H1 (cell line): ENCODE data around the gene PHC3. TPM values are rescaled to one million over a fixed set of nuclear protein-coding genes. Genes with fewer than 3 reads are reported as not detected.

ENCODE experiments used
- CTCF ChIA-PET: fragments of 300-600 bp; sonication (Branson Sonifier 250); formaldehyde crosslinking; loops from one replicate; lab custom pipeline; 2021; ENCODE audit not compliant: partially characterized antibody; lab: Charles Lee
- POLR2A ChIA-PET: fragments of 300-600 bp; sonication (Branson Sonifier 250); formaldehyde crosslinking; loops from one replicate; lab custom pipeline; 2021; ENCODE audit warnings: inconsistent platforms; ENCODE audit not compliant: partially characterized antibody; lab: Charles Lee
- DNase-seq, 2 experiments: peaks; one replicate each; pipeline versions ENCODE4 v3.0.0 to v3.0.0-alpha.2; 2010 to 2022; ENCODE audit warnings: low spot score in 2 of 2, low read depth in 1 of 2, mixed read lengths in 1 of 2
- FAIRE-seq: peaks from 2 replicates; lab custom pipeline; 2011; peaks lifted over from hg19 to GRCh38; lab: Jason Lieb, UNC
- H2AFZ ChIP-seq: 2 replicates; pipeline ENCODE4 v1.8.1; 2012; ENCODE audit warnings: low read length, inconsistent platforms
- H2AK5ac ChIP-seq: 2 replicates; pipeline ENCODE4 v1.6.1; 2013; ENCODE audit warnings: low read depth, low read length
- H2BK120ac ChIP-seq: replicated peaks from 2 replicates; pipeline ENCODE3; 2013; ENCODE audit warnings: low read depth, low read length, inconsistent platforms
- H2BK12ac ChIP-seq: 2 replicates; pipeline ENCODE4 v1.6.1; 2013; ENCODE audit warnings: low read depth, low read length
- H2BK15ac ChIP-seq: 2 replicates; pipeline ENCODE4 v1.6.1; 2013; ENCODE audit warnings: low read length
- H2BK20ac ChIP-seq: 2 replicates; pipeline ENCODE4 v1.6.1; 2013; ENCODE audit warnings: low read length
- H2BK5ac ChIP-seq: 2 replicates; pipeline ENCODE4 v1.6.1; 2013; ENCODE audit warnings: low read depth, low read length
- H3K14ac ChIP-seq: 2 replicates; pipeline ENCODE4 v1.6.1; 2013; ENCODE audit warnings: inconsistent platforms; ENCODE audit not compliant: insufficient read length
- H3K18ac ChIP-seq: 2 replicates; pipeline ENCODE4 v1.6.1; 2013; ENCODE audit warnings: low read length; ENCODE audit errors: extremely low read depth
- H3K23ac ChIP-seq: 2 replicates; pipeline ENCODE4 v1.6.1; 2013; ENCODE audit warnings: inconsistent platforms; ENCODE audit not compliant: insufficient read length
- H3K23me2 ChIP-seq: 2 replicates; pipeline ENCODE4 v1.6.1; 2013; ENCODE audit warnings: low read depth, low read length
- H3K27ac ChIP-seq: 2 replicates; pipeline ENCODE4 v1.6.1; 2011; ENCODE audit warnings: low read depth, low read length, inconsistent platforms
- H3K27me3 ChIP-seq, 4 experiments: replicated peaks in 1 of 4; 1 replicate in 1 of 4; 2 replicates in 3 of 4; pipeline versions ENCODE4 v1.6.1 to v1.8.1; 2011 to 2013; ENCODE audit warnings: low read length in 3 of 4, mild to moderate bottlenecking in 3 of 4, inconsistent platforms in 2 of 4, mixed read lengths in 2 of 4, moderate library complexity in 1 of 4; ENCODE audit not compliant: control insufficient read depth in 3 of 4, insufficient read depth in 3 of 4; ENCODE audit errors: extremely low read depth in 1 of 4
- H3K36me3 ChIP-seq, 4 experiments: 2 replicates each; pipeline versions ENCODE4 v1.6.1 to v1.8.1; 2011 to 2013; ENCODE audit warnings: mild to moderate bottlenecking in 4 of 4, low read length in 3 of 4, moderate library complexity in 2 of 4, control low read depth in 1 of 4, inconsistent platforms in 1 of 4; ENCODE audit not compliant: insufficient read depth in 4 of 4, control insufficient read depth in 2 of 4
- H3K4ac ChIP-seq: replicated peaks from 2 replicates; pipeline ENCODE3; 2013; ENCODE audit warnings: low read length, low read depth, mixed read lengths, inconsistent platforms; ENCODE audit not compliant: insufficient read length
- H3K4me1 ChIP-seq, 4 experiments: replicated peaks in 1 of 4; 1 replicate in 1 of 4; 2 replicates in 3 of 4; pipeline versions ENCODE4 v1.6.1 to v1.8.1; 2011 to 2013; ENCODE audit warnings: low read length in 3 of 4, inconsistent platforms in 2 of 4, mixed read lengths in 1 of 4; ENCODE audit not compliant: insufficient read depth in 4 of 4, control insufficient read depth in 3 of 4
- H3K4me2 ChIP-seq, 2 experiments: 2 replicates each; pipeline versions ENCODE4 v1.6.1 to v1.8.1; 2011 to 2013; ENCODE audit warnings: low read depth in 2 of 2, low read length in 2 of 2, control low read depth in 1 of 2, inconsistent platforms in 1 of 2, mild to moderate bottlenecking in 1 of 2; ENCODE audit not compliant: insufficient read depth in 1 of 2
- H3K4me3 ChIP-seq, 4 experiments: fragments of 200-600, 300-600 bp in 1 of 4; sonication (generic), shearing (Covaris generic), sonication (Bioruptor Twin) in 1 of 4; 2 replicates each; pipeline versions ENCODE4 v1.5.1 to v1.8.1; 2011 to 2016; ENCODE audit warnings: low read length in 4 of 4, low read depth in 3 of 4, control low read depth in 2 of 4, inconsistent platforms in 2 of 4, mild to moderate bottlenecking in 2 of 4, mixed read lengths in 1 of 4, moderate library complexity in 1 of 4; ENCODE audit not compliant: insufficient read depth in 2 of 4; ENCODE audit errors: extremely low read depth in 1 of 4
- H3K56ac ChIP-seq: replicated peaks from 2 replicates; pipeline ENCODE3; 2013; ENCODE audit warnings: low read depth, mild to moderate bottlenecking, mixed read lengths, low read length, inconsistent platforms; ENCODE audit not compliant: insufficient read length
- H3K79me1 ChIP-seq: 2 replicates; pipeline ENCODE4 v1.6.1; 2013; ENCODE audit warnings: low read depth, low read length, control low read depth
- H3K79me2 ChIP-seq, 2 experiments: 2 replicates each; pipeline versions ENCODE4 v1.6.1 to v1.8.1; 2012 to 2013; ENCODE audit warnings: low read length in 2 of 2, mild to moderate bottlenecking in 2 of 2, inconsistent platforms in 1 of 2; ENCODE audit not compliant: insufficient read depth in 2 of 2, control insufficient read depth in 1 of 2
- H3K9ac ChIP-seq, 4 experiments: replicated peaks in 1 of 4; 1 replicate in 1 of 4; 2 replicates in 3 of 4; pipeline versions ENCODE4 v1.6.1 to v1.8.1; 2011 to 2013; ENCODE audit warnings: low read depth in 3 of 4, low read length in 3 of 4, control low read depth in 2 of 4, mild to moderate bottlenecking in 2 of 4, moderate library complexity in 2 of 4, inconsistent platforms in 1 of 4; ENCODE audit errors: extremely low read depth in 1 of 4
- H3K9me3 ChIP-seq, 2 experiments: 2 replicates each; pipeline versions ENCODE4 v1.6.1 to v1.8.1; 2012 to 2013; ENCODE audit warnings: mild to moderate bottlenecking in 2 of 2, moderate library complexity in 2 of 2, control low read depth in 1 of 2, inconsistent platforms in 1 of 2, low read depth in 1 of 2, low read length in 1 of 2, mixed read lengths in 1 of 2; ENCODE audit not compliant: insufficient read depth in 2 of 2
- H4K20me1 ChIP-seq, 2 experiments: replicated peaks in 1 of 2; 2 replicates each; pipeline versions ENCODE3 to v1.8.1; 2011 to 2013; ENCODE audit warnings: inconsistent platforms in 2 of 2, low read length in 2 of 2, mild to moderate bottlenecking in 1 of 2; ENCODE audit not compliant: insufficient read depth in 2 of 2, control insufficient read depth in 1 of 2
- H4K5ac ChIP-seq: 2 replicates; pipeline ENCODE4 v1.6.1; 2013; ENCODE audit warnings: low read length, low read depth, mixed read lengths, inconsistent platforms; ENCODE audit not compliant: insufficient read length
- H4K8ac ChIP-seq: 2 replicates; pipeline ENCODE4 v1.8.0; 2013; ENCODE audit warnings: mild to moderate bottlenecking, moderate library complexity, low read length, inconsistent platforms; ENCODE audit not compliant: insufficient read depth; ENCODE audit errors: extremely low read depth
- H4K91ac ChIP-seq: replicated peaks from 2 replicates; pipeline ENCODE3; 2013; ENCODE audit warnings: low read length, mixed read lengths, inconsistent platforms; ENCODE audit not compliant: insufficient read length
- CREB1 ChIP-seq: IDR thresholded peaks from 2 replicates; pipeline ENCODE4 v1.6.1; 2012; ENCODE audit warnings: inconsistent platforms
- SAP30 ChIP-seq: fragments of 300-600 bp; sonication (generic); IDR thresholded peaks from 2 replicates; pipeline ENCODE4 v1.7.1; 2012; ENCODE audit warnings: low read length, moderate library complexity, mild to moderate bottlenecking, inconsistent platforms; ENCODE audit not compliant: insufficient read depth, insufficient replicate concordance
- WGBS, 2 experiments: shearing (Covaris generic) in 1 of 2; methylation state at CpG; one replicate each; pipeline versions ENCODE4 v1.1.6 to v1.1.7; 2013 to 2015; ENCODE audit warnings: low lambda C conversion rate in 2 of 2, mixed read lengths in 2 of 2, inconsistent platforms in 1 of 2, low coverage in 1 of 2, missing lambda C conversion rate in 1 of 2; ENCODE audit not compliant: insufficient replicate concordance in 2 of 2, insufficient coverage in 1 of 2, insufficient read length in 1 of 2; ENCODE audit errors: extremely low coverage in 1 of 2, missing lambda C conversion rate in 1 of 2; 5-methylcytosine and 5-hydroxymethylcytosine counted together
- polyA plus RNA-seq, 7 experiments: library from polyadenylated mRNA; depleted of rRNA in 3 of 7; stranded (reverse) in 5 of 7; unstranded in 2 of 7; fragments of >200 nt in 5 of 7; fragments of 200-250 nt in 2 of 7; gene quantifications; 1 replicate in 5 of 7; 2 replicates in 1 of 7; 4 replicates in 1 of 7; pipeline versions ENCODE4 v1.2.1 to v1.2.3, GENCODE V29; 2011 to 2013; ENCODE audit warnings: missing spikeins in 2 of 7, mixed read lengths in 2 of 7
- total RNA-seq: library from RNA; stranded (reverse); fragmentation: NEBNext Ultra II Directional; extraction: Animal tissue kit (Norgen Biotek cat#: 25700); gene quantifications from 2 replicates; pipeline ENCODE4 v1.2.1, GENCODE V29; 2021

Gene PHC3
- total and polyA plus RNA-seq, 2 of the 8 experiments (the other 6 are each of a cell fraction or from before 2014, with no cell fraction given): 26.4 to 29.2 TPM

GRCh38 chr3:170107941-170108340 lies 73.6 kb downstream of the PHC3 start:
- Histone ChIP-seq H2AK5ac (no peak overlapping the region), H3K4ac (no peak overlapping the region), H2BK15ac (no peak overlapping the region), H3K23ac (no peak overlapping the region), H3K36me3 (peaks cover 0 to 23% (median 3%) of the 10 kb centered on the region in 4 experiments; a peak in 4 of 8 replicates), H4K8ac (no peak overlapping the region), H4K91ac (no peak overlapping the region), H2BK5ac (no peak overlapping the region), H3K4me1 (no peaks in the 10 kb centered on the region), H3K4me3 (no peak overlapping the region), H3K18ac (no peak overlapping the region), H4K20me1 (no peaks in the 10 kb centered on the region), H3K14ac (no peak overlapping the region), H3K27ac (no peak overlapping the region), H2BK20ac (no peak overlapping the region), H2BK120ac (no peak overlapping the region), H3K9me3 (no peaks in the 10 kb centered on the region), H3K9ac (no peak overlapping the region), H4K5ac (no peak overlapping the region), H3K56ac (no peak overlapping the region), H3K4me2 (no peak overlapping the region), H3K79me2 (no peaks in the 10 kb centered on the region), H2BK12ac (no peak overlapping the region), H3K27me3 (no peaks in the 10 kb centered on the region), H3K23me2 (no peaks in the 10 kb centered on the region), H2AFZ (no peak overlapping the region), H3K79me1 (no peaks in the 10 kb centered on the region; the same call in 1 of the 2 replicates)
- FAIRE-seq (no peak), DNase-seq (no peak)
- CTCF ChIA-PET: no interaction called here
- 90% methylated on average over 1 of the region's 1 CpG; no CpG with 5 or more reads in 1 of the 2 experiments for WGBS, 2 experiments
- TF ChIP-seq CREB1 (no peak), SAP30 (no peak)
- POLR2A ChIA-PET: no interaction called here
